H1 (cell line): Measurements from ENCODE around the gene TOMM40. TPM values are rescaled to one million over a fixed set of nuclear protein-coding genes. Genes with fewer than 3 reads are reported as not detected.

ENCODE experiments used
- ASH2L ChIP-seq: fragments of 200-600, 300-600 bp; sonication (generic); IDR thresholded peaks from one replicate; pipeline ENCODE4 v1.7.1; 2017; ENCODE audit warnings: low read length
- BACH1 ChIP-seq: IDR thresholded peaks from 2 replicates; pipeline ENCODE4 v1.6.1; 2012; ENCODE audit warnings: low read length, improper control_type of control experiment
- CEBPB ChIP-seq: IDR thresholded peaks from 2 replicates; pipeline ENCODE4 v1.6.1; 2012; ENCODE audit warnings: low read depth, low read length
- CHD2 ChIP-seq: IDR thresholded peaks from 2 replicates; pipeline ENCODE4 v1.6.1; 2012; ENCODE audit warnings: low read length, improper control_type of control experiment
- EGR1 ChIP-seq: IDR thresholded peaks from 2 replicates; pipeline ENCODE4 v1.6.1; 2011; ENCODE audit warnings: low read depth, low read length, borderline replicate concordance
- EZH2 ChIP-seq: fragments of 200-600 bp; sonication (generic); IDR thresholded peaks from 2 replicates; pipeline ENCODE4 v1.7.1; 2012; ENCODE audit warnings: low read depth, mild to moderate bottlenecking, moderate library complexity, low read length, inconsistent platforms; ENCODE audit not compliant: severe bottlenecking
- GTF2F1 ChIP-seq: IDR thresholded peaks from 2 replicates; pipeline ENCODE4 v1.6.1; 2012; ENCODE audit warnings: low read depth, low read length, improper control_type of control experiment, borderline replicate concordance
- KDM1A ChIP-seq: fragments of 200-600, 300-600 bp; sonication (generic); IDR thresholded peaks from 2 replicates; pipeline ENCODE4 v1.7.1; 2016; ENCODE audit warnings: mild to moderate bottlenecking, low read length, borderline replicate concordance
- KDM4A ChIP-seq: IDR thresholded peaks from one replicate; pipeline ENCODE4 v1.7.1; 2012; ENCODE audit warnings: low read depth, mild to moderate bottlenecking, moderate library complexity, low read length, inconsistent platforms; ENCODE audit not compliant: severe bottlenecking
- MAFK ChIP-seq: IDR thresholded peaks from 2 replicates; pipeline ENCODE4 v1.6.1; 2012; ENCODE audit warnings: low read depth, mild to moderate bottlenecking, improper control_type of control experiment, low read length
- PHF8 ChIP-seq: fragments of 200-600 bp; sonication (generic); conservative IDR thresholded peaks from 2 replicates; pipeline ENCODE4 v1.7.1; 2012; ENCODE audit warnings: low read depth, mild to moderate bottlenecking, inconsistent platforms, low read length, moderate library complexity
- POLR2A ChIP-seq, 2 experiments: IDR thresholded peaks; 1 replicate in 1 of 2; 2 replicates in 1 of 2; pipeline ENCODE4 v1.6.1; 2011; ENCODE audit warnings: low read depth in 2 of 2, low read length in 2 of 2, mild to moderate bottlenecking in 2 of 2; ENCODE audit errors: control extremely low read depth in 1 of 2
- RBBP5 ChIP-seq: IDR thresholded peaks from 2 replicates; pipeline ENCODE4 v1.7.1; 2012; ENCODE audit warnings: low read depth, mild to moderate bottlenecking, inconsistent platforms, low read length, moderate library complexity, borderline replicate concordance
- RFX5 ChIP-seq: IDR thresholded peaks from 2 replicates; pipeline ENCODE4 v1.6.1; 2011; ENCODE audit warnings: low read depth, low read length, improper control_type of control experiment, borderline replicate concordance
- RNF2 ChIP-seq: fragments of 200-900, 300-1000 bp; sonication (generic); IDR thresholded peaks from 2 replicates; pipeline ENCODE4 v1.7.1; 2016; ENCODE audit warnings: borderline replicate concordance, low read depth, mild to moderate bottlenecking, antibody characterized with exemption, low read length; ENCODE audit not compliant: poor library complexity, severe bottlenecking; ENCODE audit errors: missing control alignments
- SIN3A ChIP-seq, 2 experiments: IDR thresholded peaks in 1 of 2; conservative IDR thresholded peaks in 1 of 2; 2 replicates each; pipeline ENCODE4 v1.6.1; 2011 to 2012; ENCODE audit warnings: low read length in 2 of 2, improper control_type of control experiment in 1 of 2, low read depth in 1 of 2, mild to moderate bottlenecking in 1 of 2
- SIX5 ChIP-seq: IDR thresholded peaks from 2 replicates; pipeline ENCODE4 v1.6.1; 2011; ENCODE audit warnings: mild to moderate bottlenecking, low read depth, low read length
- SP1 ChIP-seq: IDR thresholded peaks from 2 replicates; pipeline ENCODE4 v1.6.1; 2011; ENCODE audit warnings: low read depth, low read length
- SUZ12 ChIP-seq: fragments of 200-600 bp; sonication (generic); IDR thresholded peaks from 2 replicates; pipeline ENCODE4 v1.6.1; 2012; ENCODE audit warnings: mild to moderate bottlenecking, inconsistent platforms, low read length, moderate library complexity, mixed read lengths
- TAF7 ChIP-seq: optimal IDR thresholded peaks from 2 replicates; pipeline ENCODE3; 2011; ENCODE audit warnings: low read depth, mild to moderate bottlenecking, inconsistent platforms, low read length, moderate library complexity, borderline replicate concordance
- TCF12 ChIP-seq: IDR thresholded peaks from 2 replicates; pipeline ENCODE4 v1.6.1; 2011; ENCODE audit warnings: low read depth, mild to moderate bottlenecking, low read length
- YY1 ChIP-seq: IDR thresholded peaks from 2 replicates; pipeline ENCODE4 v1.6.1; 2011; ENCODE audit warnings: low read depth, mild to moderate bottlenecking, low read length
- polyA plus RNA-seq, 7 experiments: library from polyadenylated mRNA; depleted of rRNA in 3 of 7; stranded (reverse) in 5 of 7; unstranded in 2 of 7; fragments of >200 nt in 5 of 7; fragments of 200-250 nt in 2 of 7; gene quantifications; 1 replicate in 5 of 7; 2 replicates in 1 of 7; 4 replicates in 1 of 7; pipeline versions ENCODE4 v1.2.1 to v1.2.3, GENCODE V29; 2011 to 2013; ENCODE audit warnings: missing spikeins in 2 of 7, mixed read lengths in 2 of 7
- total RNA-seq: library from RNA; stranded (reverse); fragmentation: NEBNext Ultra II Directional; extraction: Animal tissue kit (Norgen Biotek cat#: 25700); gene quantifications from 2 replicates; pipeline ENCODE4 v1.2.1, GENCODE V29; 2021
- TF ChIP-seq, protein P1 (sequence below): IDR thresholded peaks from 2 replicates; pipeline ENCODE4 v1.6.1; 2012; ENCODE audit warnings: inconsistent platforms
- TF ChIP-seq, protein P2 (sequence below): IDR thresholded peaks from 2 replicates; pipeline ENCODE4 v1.6.1; 2012; ENCODE audit warnings: inconsistent platforms

Gene TOMM40
- total and polyA plus RNA-seq, 2 of the 8 experiments (the other 6 are each of a cell fraction or from before 2014, with no cell fraction given) = 154 to 179 TPM

DNA sequence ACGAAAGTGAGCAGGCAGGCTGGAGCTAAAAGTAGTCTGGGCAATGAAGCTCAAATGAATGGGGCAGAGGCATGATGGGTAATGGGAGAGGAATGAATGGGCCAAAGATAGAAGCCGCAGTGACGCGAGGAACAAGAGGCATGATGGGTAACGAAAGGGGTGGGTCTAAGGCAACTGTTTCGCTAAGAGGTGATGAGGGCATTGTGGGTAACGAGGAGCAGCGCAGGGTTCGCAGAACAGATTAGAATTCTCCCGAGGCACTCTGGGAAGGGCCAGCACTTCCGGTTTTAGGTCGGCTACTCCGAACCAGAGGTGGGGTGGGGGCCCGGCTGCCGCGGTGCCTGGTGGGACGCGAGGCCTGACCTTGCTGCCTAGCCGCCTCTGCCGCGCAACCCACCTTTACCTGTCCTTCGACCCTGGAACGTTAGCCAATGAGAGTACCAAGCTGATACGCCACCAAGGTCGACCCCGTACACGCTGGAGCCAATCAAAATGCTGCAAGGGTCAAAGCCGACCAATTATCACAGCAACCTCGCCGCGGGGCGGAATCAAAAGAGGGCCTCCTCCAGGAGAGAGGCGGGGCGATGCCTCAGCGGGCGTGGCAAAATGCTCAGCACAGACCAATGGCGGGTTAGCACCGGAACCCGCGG is 563 bp upstream of the TOMM40 start (continued):
- TF ChIP-seq SIN3A (conservative IDR thresholded peaks at IDR 0.05 in 1 of 2, IDR thresholded peaks at IDR 0.05 in 1 of 2; ENCODE audit: low read depth in 1 of 2, low read length in 2 of 2) (0 out of 4 replicates have a peak, but pooled peaks have one; percentile 69 to 78), RNF2 (no peak), KDM1A (no peak), PHF8 (0 out of 2 replicates have a peak, but pooled peaks have one; percentile 20), CHD2 (peak; percentile 83; the same call in 1 of the 2 replicates), TCF12 (0 out of 2 replicates have a peak, but pooled peaks have one; percentile 14), CEBPB (no peak), SIX5 (0 out of 2 replicates have a peak, but pooled peaks have one; percentile 4), GTF2F1 (no peak), ASH2L (no peak), YY1 (no peak; the same call in 1 of the 2 replicates), EGR1 (no peak), SP1 (no peak), RFX5 (no peak), EZH2 (no peak), KDM4A (no peak), SUZ12 (no peak), TAF7 (no peak), RBBP5 (no peak), POLR2A (IDR thresholded peaks at IDR 0.05; ENCODE audit: control extremely low read depth in 1 of 2, low read depth in 2 of 2, low read length in 2 of 2) (peak; percentile 83 to 92), BACH1 (no peak), MAFK (no peak)
- TF ChIP-seq, protein P1, sequence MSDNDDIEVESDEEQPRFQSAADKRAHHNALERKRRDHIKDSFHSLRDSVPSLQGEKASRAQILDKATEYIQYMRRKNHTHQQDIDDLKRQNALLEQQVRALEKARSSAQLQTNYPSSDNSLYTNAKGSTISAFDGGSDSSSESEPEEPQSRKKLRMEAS = peak; percentile 8; the same call in 1 of the 2 replicates
- TF ChIP-seq, protein P2, sequence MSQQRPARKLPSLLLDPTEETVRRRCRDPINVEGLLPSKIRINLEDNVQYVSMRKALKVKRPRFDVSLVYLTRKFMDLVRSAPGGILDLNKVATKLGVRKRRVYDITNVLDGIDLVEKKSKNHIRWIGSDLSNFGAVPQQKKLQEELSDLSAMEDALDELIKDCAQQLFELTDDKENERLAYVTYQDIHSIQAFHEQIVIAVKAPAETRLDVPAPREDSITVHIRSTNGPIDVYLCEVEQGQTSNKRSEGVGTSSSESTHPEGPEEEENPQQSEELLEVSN = no peak
